ENCODE measurements around the gene CASP9.

Gene CASP9

GRCh38 chr1:15445390-15446122 is 78.5 kb downstream of the CASP9 start:
- TF ChIP-seq CTCF (IDR thresholded peaks at IDR 0.05) = no peak

- TF ChIP-seq CTCF (IDR thresholded peaks at IDR 0.05) = no peak
Measured at GRCh38 chr1:15444468-15445389, 79.3 kb downstream of the CASP9 start.

- TF ChIP-seq CTCF (IDR thresholded peaks at IDR 0.05) = no peak
Measured at GRCh38 chr1:15443281-15443680, 80.7 kb downstream of the CASP9 start.

GRCh38 chr1:15442759-15443158 is 81.3 kb downstream of the CASP9 start:
- no peak for TF ChIP-seq CTCF (IDR thresholded peaks at IDR 0.05)

- TF ChIP-seq CTCF (IDR thresholded peaks at IDR 0.05) = no peak
Measured at GRCh38 chr1:15442119-15442518, 81.9 kb downstream of the CASP9 start.
